ENCODE data around the gene ACKR1.

Gene ACKR1

DNA sequence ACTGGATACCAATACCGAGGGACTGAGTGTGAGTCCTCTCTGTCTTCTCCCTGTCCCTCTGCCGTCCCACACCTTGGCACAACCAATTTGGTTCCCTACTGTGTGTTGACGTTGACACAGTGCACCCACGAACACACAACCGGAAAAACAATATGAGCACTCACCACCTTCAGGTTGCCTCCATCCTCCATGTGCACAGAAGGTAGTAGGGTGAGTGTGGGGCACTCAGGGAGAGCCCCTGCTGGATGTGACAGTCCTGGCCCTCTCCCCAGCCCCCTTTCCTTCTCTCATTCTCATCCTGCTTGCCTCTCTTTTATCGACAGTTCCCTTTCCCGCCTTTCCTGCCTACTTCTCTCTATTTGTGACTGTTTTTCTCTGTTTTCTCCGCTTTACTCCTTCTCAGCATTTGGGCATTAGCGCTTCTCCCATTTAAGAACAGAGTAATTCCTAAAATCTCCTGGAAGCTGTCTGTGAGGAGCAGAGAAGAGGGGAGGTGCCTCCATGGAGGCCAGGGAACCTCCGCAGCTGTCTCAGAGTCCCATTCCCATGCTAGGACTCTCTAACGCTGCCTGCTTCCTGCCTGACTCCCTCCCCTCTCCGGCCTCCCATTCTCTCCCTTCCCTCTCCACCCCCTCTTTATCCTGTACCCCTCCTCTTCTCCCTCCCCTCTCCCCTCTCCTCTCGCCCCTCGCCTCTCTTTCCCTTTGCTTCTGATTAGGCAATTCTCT, 16.9 kb upstream of the ACKR1 start:
- DNase-seq (ENCODE audit: low spot score): no peak

GRCh38 chr1:159188375-159188788, 16.3 kb upstream of the ACKR1 start:
- DNase-seq (ENCODE audit: low spot score): no peak

- DNase-seq (ENCODE audit: low spot score): no peak
Observed at GRCh38 chr1:159190441-159190840, 14.2 kb upstream of the ACKR1 start.

DNA sequence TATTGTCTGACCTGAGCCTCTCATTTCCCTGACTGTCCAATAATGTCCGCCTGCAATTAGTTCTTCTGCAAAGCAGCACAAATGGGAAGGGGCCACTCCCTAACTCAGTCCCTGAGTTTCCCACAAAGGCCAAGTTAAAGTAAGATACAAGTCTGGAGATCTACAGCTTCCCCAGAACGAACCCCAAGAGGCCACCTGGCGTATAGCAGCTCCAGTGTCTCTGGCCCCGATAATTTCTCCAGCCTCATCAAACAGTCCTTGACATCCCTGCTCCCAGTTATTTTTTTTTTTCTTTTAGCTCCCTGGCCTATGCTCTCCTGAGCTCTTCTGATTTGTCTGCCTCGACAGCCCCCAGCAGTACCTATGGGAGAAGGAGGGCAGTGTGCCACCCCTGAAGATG, 8.1 kb upstream of the ACKR1 start:
- DNase-seq (ENCODE audit: low spot score): no peak

- peak; percentile 85 for DNase-seq (ENCODE audit: low spot score)
Observed at GRCh38 chr1:159197561-159198557, 6.8 kb upstream of the ACKR1 start.

DNA sequence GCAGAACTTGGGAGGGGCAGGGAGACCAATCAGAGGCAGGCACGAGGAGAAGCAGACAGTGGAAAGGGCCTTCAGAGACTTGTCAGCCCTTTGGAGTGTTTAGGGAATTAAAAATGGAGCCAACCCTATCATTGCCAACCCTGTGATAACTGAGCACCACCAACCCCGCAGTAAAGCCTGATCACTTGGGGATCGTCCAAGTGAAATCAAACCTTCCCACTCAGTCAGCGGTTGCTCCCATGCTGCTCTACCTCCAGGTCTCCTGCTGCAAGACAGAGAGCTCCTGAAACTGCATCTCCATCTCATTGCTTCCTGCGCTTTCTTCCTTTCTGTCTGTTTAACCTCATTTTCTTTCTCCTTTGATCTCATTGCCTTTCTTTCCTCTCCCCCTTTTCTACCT, 4.8 kb upstream of the ACKR1 start:
- no peak for DNase-seq (ENCODE audit: low spot score)

DNA sequence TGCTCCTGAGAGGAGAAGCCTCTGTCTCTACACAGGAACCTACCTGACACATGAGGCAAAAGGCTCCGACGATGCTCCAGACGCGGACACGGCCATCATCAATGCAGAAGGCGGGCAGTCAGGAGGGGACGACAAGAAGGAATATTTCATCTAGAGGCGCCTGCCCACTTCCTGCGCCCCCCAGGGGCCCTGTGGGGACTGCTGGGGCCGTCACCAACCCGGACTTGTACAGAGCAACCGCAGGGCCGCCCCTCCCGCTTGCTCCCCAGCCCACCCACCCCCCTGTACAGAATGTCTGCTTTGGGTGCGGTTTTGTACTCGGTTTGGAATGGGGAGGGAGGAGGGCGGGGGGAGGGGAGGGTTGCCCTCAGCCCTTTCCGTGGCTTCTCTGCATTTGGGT, 3.9 kb upstream of the ACKR1 start:
- no peak for DNase-seq (ENCODE audit: low spot score)

- DNase-seq (ENCODE audit: low spot score): no peak
Observed at GRCh38 chr1:159201642-159202041, 3.0 kb upstream of the ACKR1 start.

DNA sequence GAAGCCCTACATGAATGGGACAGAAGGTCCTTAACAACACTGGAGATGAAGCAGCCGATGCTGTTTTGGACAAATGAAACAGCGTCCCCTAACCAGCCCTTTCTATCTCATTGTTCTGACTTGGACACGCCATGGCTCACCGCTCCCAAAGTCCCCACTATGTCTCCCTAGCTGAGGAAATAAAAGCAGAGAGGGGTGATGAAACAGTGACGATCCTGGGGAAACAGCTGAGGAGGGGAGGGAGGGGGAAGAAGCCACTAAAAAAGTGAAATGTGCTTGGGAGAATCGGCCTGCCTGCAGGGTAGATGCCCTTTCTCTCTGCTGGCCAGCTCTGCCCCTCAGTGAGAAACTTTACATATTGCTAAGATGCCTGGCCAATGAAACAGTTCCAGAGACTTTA, 1.1 kb upstream of the ACKR1 start:
- no peak for DNase-seq (ENCODE audit: low spot score)

- DNase-seq (ENCODE audit: low spot score): no peak
Observed at GRCh38 chr1:159205225-159205624, 550 bp downstream of the ACKR1 start.

- DNase-seq (ENCODE audit: low spot score): no peak
Observed at GRCh38 chr1:159206110-159206509, 1.4 kb downstream of the ACKR1 start.

DNA sequence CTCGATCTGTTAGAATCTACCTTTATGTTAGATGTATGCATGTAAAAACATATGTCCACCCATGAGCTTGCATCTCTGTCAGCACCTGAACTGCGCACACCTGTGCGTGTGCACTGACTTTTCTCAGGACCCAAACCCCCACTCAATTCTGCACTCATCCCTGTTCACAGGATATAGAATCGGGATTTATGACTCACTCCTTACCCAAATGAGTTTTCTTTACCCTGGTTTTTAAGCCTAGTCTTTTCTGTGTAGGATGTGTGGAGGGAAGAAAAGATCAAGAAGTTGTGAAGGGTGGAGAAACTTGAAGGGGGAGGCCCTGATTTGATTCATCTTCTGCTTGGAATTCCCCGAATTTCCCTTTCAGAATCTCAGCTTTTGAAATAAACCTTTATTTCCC, 2.4 kb downstream of the ACKR1 start:
- DNase-seq (ENCODE audit: low spot score): no peak

- DNase-seq (ENCODE audit: low spot score): peak; percentile 67
Observed at GRCh38 chr1:159207774-159208173, 3.1 kb downstream of the ACKR1 start.

DNA sequence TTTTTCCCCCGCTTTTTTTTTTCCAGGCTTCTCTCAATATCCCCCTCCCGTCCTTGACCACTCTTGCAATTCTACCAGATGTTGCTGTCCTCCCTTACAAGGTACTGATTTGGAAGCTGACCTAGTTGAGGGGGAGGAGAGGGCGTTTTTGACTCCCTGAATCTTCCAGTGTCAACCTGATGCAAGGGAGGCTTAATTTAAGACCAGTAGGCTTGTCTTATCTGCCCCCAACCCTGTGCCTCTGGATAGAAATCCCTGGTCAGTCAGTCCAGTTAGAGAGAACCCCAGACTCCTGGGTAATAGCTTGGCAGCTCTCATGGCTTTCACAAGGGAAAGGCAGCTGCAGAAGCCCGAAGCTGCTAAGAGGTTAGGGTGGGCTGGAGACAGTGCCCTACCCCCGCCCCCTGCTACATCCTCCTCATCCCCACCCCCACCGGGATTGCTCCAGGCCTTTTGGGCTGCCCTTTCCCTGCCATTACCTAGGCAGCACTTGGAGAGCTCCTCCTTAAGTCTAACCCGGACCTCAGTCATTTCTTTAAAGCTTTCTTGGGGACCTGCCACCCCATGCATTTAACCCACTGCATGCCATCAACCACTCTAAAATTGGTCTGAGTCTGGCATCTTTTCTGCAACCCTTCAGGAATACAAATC, 3.6 kb downstream of the ACKR1 start:
- DNase-seq (ENCODE audit: low spot score): no peak

- no peak for DNase-seq (ENCODE audit: low spot score)
Observed at GRCh38 chr1:159209061-159209460, 4.4 kb downstream of the ACKR1 start.

DNA sequence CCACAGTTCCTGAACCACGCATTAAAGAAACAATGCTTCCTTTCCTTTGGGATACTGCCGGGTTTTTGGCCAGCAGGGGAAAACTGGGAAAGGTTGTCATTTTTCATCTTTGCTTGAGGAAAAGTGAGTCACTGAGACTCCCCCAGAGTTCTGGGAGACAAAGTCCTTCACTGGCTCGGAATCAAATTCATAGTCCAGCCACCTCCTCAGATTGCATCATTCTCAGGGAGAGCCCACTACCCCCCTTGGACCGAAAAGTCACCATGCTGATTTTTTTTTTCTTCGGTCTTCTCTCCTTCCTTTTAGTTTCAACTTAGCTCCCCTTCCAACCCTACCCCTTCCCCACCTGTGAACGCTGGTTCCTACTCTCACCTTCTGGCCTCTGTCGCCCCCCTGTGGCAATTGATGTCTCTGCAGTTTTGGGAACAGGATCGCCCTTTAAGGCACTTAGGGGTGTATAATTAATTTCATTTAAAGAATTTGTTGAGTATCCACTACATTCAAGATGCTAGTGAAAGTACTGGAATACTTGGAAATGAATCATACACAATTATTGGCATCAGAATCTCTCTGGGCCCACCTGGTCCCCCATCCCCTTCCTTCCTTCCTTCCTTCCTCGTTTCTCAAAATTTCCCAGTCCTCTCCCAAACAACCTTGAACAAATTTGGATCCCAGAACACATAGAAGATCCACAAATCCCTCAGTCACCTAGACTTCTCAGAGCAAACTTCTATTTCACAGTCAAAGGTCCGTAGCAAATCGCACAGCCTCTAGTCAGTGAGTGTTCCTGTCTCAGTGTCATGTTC, 6.9 kb downstream of the ACKR1 start:
- peak; percentile 74 for DNase-seq (ENCODE audit: low spot score)

DNA sequence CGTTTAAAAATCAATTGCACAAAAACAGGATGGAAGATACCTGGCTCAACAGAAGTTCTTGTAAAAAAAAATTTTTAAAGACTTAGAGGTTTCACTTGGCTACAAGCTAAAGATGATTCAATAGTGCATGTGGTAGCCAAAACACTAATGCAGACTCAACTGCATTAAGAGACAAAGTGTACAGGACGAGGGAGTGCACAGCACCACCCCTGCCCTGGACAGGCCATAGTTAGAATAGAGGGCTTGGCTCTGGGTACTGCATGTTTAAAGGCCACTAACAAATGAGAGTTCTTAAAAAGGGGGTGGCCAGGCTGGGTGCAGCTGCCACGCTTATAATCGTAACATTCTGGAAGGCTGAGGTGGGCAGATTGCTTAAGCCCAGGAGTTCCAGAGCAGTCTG, 7.9 kb downstream of the ACKR1 start:
- DNase-seq (ENCODE audit: low spot score): no peak

GRCh38 chr1:159214149-159214760, 9.6 kb downstream of the ACKR1 start:
- peak; percentile 80 for DNase-seq (ENCODE audit: low spot score)

DNA sequence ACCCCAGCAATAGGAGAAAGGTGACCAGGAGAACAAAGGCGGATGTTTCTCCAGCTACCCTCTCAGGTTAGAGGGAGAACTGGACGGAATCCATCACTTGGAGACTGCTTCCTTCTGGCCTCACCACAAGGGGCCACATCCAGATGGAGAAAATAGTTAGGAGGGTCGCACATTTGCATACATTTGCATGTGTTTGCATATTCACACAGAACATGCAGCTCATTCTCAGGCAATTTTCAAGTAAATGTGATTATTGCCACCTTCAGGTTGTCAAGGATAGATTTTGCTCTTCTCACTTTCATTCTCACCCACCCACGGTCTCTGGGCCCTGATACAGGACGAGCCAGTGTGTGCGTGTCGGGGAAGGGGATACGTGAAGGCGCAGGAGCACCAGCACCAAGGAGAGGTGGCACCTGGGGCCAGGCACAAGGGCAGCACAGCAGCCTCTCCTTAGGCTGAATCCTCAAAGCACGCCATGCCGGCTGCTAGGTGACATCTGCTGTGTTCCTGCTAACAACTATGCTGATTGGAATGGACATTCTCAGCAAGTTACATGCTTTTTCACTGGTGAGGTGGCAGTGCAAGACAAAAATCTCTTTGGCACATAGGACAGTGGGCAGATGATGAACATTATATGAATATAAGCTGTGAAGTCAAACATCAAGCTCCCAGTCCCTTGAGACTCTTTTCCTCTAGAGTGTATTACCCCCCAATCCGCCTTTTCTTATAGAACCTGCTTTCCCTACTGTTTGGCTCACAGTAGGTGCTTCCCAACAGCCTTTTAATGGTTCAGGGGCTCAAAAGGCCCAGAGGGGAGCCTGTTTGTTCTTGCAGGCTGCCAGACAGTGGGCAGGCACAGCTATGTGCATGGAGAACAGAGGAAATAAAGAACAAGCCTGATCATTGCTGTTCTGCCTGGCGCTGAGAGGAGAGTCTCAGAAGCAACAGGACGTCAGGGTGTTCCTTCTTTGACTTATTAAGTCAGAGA, 14.3 kb downstream of the ACKR1 start:
- no peak for DNase-seq (ENCODE audit: low spot score)

All from D341Med (cell line).